Caki2 (cell line): Measurements from ENCODE around the gene MYBPC2. TPM values are rescaled to one million over a fixed set of nuclear protein-coding genes. Genes with fewer than 3 reads are reported as not detected.

Experiments used
- total RNA-seq: library from RNA; depleted of rRNA; stranded (reverse); fragments of >200 nt; shearing (Covaris generic); gene quantifications from 2 replicates; pipeline ENCODE4 v1.2.3, GENCODE V29; 2014; ENCODE audit warnings: low replicate concordance; rRNA removed

MYBPC2 gene
- total RNA-seq, 1 experiment from 2014 or later: not detected

Other genes starting within 250 kb of the MYBPC2 start
- 19.6 and 21.7 TPM in 2 replicates for gene MYH14, start 229.3 kb upstream of the MYBPC2 start, total RNA-seq
- 0.49 and 0.74 TPM in 2 replicates for gene KCNC3, start 103.5 kb upstream of the MYBPC2 start, total RNA-seq
- gene NAPSA, start 67.3 kb upstream of the MYBPC2 start, total RNA-seq: 0.61 TPM in 1 of 2 replicates, not detected in the other
- gene NR1H2, start 56.4 kb upstream of the MYBPC2 start, total RNA-seq: 151 and 189 TPM in 2 replicates
- 122 and 176 TPM in 2 replicates for gene POLD1, start 48.5 kb upstream of the MYBPC2 start, total RNA-seq
- not detected in 2 replicates for gene SPIB, start 14.0 kb upstream of the MYBPC2 start, total RNA-seq
- 152 and 192 TPM in 2 replicates for gene EMC10, start 43.6 kb downstream of the MYBPC2 start, total RNA-seq
- 0.43 TPM in 1 of 2 replicates, not detected in the other for gene GARIN5A, start 44.0 kb downstream of the MYBPC2 start, total RNA-seq
- gene JOSD2, start 78.3 kb downstream of the MYBPC2 start, total RNA-seq: 34.4 and 59.0 TPM in 2 replicates
- not detected in 2 replicates for gene ASPDH, start 81.0 kb downstream of the MYBPC2 start, total RNA-seq
- 5.0 and 8.7 TPM in 2 replicates for gene LRRC4B, start 135.5 kb downstream of the MYBPC2 start, total RNA-seq
- 0.14 and 0.26 TPM in 2 replicates for gene SYT3, start 207.0 kb downstream of the MYBPC2 start, total RNA-seq
- gene C19orf81, start 216.6 kb downstream of the MYBPC2 start, total RNA-seq: 13.5 and 20.4 TPM in 2 replicates